ENCODE data around the gene ANKRD33.

- TF ChIP-seq POLR2A (IDR thresholded peaks at IDR 0.05; ENCODE audit: low read length) (no peak), GATA1 (IDR thresholded peaks at IDR 0.05; ENCODE audit: low read depth, low read length) (no peak)
Observed at GRCh38 chr12:51917746-51918453, 30.0 kb downstream of the ANKRD33 start.

Measured in erythroblast (primary cell).